PFSK-1 (cell line): ENCODE measurements around the gene QSOX1.

Experiments used
- FOXP2 ChIP-seq: optimal IDR thresholded peaks from 2 replicates; pipeline ENCODE3; 2011; ENCODE audit warnings: borderline replicate concordance, control low read depth, inconsistent platforms; ENCODE audit not compliant: insufficient read depth; ENCODE audit errors: extremely low read length, extremely low read depth
- POLR2AphosphoS5 ChIP-seq: IDR thresholded peaks from 2 replicates; pipeline ENCODE4 v1.6.1; 2012; ENCODE audit warnings: low read depth, mild to moderate bottlenecking, control low read depth, low read length, moderate library complexity
- SIN3A ChIP-seq: IDR thresholded peaks from 2 replicates; pipeline ENCODE4 v1.6.1; 2012; ENCODE audit warnings: mild to moderate bottlenecking, low read length, moderate library complexity, borderline replicate concordance; ENCODE audit not compliant: insufficient read depth
- TAF1 ChIP-seq: IDR thresholded peaks from 2 replicates; pipeline ENCODE4 v1.6.1; 2012; ENCODE audit warnings: low read length, control low read depth, borderline replicate concordance; ENCODE audit not compliant: insufficient read depth
- TF ChIP-seq, protein P1 (sequence below), 2 experiments: IDR thresholded peaks; 2 replicates each; pipeline versions ENCODE4 v1.6.1 to v1.8.0; 2011 to 2012; ENCODE audit warnings: low read depth in 2 of 2, low read length in 2 of 2, control low read depth in 1 of 2, inconsistent platforms in 1 of 2, mild to moderate bottlenecking in 1 of 2, moderate library complexity in 1 of 2; ENCODE audit not compliant: insufficient read depth in 1 of 2

QSOX1 gene

DNA sequence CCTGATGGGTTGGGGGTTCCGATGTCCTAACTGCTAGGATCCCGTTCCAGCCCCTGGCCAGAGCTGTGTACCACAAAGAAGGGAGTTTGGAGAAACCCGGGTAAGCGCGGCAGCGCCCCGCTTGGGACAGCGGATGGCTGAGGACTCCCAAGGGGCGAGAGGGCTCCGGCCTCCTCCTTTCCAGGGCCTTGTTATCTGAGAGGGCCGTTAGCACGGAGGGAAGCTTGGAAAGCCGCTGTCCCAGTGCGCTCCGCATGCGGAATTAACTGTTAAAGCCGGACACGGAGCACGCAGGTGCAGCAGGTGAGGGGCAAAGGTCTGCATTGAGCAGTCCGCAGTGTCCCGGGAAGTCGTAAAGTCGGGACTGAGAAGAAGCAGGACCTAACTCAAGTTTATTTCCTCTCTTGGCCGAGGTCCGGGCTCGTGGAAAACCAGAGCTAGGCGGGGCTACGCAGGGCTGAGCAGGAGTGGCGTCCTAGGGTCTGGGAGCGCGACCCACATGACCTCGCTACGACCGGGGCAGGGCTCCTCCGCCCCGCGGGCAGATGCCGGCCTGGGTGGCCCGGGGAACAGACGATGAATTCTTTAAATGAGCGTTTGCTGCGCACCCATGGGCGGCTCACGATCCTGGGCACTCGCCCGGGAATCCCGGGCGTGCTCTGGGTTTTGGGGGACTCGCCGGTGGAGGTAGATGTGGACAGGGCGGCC lies 79.9 kb downstream of the QSOX1 start:
- TF ChIP-seq FOXP2 (no peak), SIN3A (no peak), TAF1 (no peak), POLR2AphosphoS5 (no peak)
- TF ChIP-seq, protein P1, sequence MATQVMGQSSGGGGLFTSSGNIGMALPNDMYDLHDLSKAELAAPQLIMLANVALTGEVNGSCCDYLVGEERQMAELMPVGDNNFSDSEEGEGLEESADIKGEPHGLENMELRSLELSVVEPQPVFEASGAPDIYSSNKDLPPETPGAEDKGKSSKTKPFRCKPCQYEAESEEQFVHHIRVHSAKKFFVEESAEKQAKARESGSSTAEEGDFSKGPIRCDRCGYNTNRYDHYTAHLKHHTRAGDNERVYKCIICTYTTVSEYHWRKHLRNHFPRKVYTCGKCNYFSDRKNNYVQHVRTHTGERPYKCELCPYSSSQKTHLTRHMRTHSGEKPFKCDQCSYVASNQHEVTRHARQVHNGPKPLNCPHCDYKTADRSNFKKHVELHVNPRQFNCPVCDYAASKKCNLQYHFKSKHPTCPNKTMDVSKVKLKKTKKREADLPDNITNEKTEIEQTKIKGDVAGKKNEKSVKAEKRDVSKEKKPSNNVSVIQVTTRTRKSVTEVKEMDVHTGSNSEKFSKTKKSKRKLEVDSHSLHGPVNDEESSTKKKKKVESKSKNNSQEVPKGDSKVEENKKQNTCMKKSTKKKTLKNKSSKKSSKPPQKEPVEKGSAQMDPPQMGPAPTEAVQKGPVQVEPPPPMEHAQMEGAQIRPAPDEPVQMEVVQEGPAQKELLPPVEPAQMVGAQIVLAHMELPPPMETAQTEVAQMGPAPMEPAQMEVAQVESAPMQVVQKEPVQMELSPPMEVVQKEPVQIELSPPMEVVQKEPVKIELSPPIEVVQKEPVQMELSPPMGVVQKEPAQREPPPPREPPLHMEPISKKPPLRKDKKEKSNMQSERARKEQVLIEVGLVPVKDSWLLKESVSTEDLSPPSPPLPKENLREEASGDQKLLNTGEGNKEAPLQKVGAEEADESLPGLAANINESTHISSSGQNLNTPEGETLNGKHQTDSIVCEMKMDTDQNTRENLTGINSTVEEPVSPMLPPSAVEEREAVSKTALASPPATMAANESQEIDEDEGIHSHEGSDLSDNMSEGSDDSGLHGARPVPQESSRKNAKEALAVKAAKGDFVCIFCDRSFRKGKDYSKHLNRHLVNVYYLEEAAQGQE (IDR thresholded peaks at IDR 0.05; ENCODE audit: insufficient read depth in 1 of 2, low read depth in 2 of 2, low read length in 2 of 2), result no peak

DNA sequence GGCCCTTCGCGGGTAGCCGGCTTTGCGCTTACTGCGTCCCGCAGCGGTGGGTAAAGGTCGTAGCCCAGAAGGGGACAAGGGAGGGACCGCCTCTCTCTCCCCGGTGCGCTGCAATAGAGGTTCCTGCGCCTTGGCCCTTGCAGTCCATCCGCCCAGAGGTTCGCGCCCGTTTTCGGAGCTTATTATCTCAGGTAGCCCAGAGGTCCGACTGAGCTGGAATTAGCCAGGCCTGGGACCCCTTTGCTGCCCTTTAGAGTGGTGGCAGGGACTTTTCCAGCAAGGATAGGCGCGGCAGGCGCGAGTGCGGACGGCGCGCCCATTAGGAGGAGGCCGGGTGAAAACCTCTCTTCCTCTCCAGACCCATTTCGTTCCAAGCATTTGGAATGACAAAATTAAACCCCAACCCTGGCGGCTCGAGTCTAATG lies 80.4 kb downstream of the QSOX1 start:
- TF ChIP-seq POLR2AphosphoS5 (no peak), TAF1 (no peak), SIN3A (no peak), FOXP2 (no peak)
- TF ChIP-seq, protein P1 (IDR thresholded peaks at IDR 0.05; ENCODE audit: insufficient read depth in 1 of 2, low read depth in 2 of 2, low read length in 2 of 2), result no peak

DNA sequence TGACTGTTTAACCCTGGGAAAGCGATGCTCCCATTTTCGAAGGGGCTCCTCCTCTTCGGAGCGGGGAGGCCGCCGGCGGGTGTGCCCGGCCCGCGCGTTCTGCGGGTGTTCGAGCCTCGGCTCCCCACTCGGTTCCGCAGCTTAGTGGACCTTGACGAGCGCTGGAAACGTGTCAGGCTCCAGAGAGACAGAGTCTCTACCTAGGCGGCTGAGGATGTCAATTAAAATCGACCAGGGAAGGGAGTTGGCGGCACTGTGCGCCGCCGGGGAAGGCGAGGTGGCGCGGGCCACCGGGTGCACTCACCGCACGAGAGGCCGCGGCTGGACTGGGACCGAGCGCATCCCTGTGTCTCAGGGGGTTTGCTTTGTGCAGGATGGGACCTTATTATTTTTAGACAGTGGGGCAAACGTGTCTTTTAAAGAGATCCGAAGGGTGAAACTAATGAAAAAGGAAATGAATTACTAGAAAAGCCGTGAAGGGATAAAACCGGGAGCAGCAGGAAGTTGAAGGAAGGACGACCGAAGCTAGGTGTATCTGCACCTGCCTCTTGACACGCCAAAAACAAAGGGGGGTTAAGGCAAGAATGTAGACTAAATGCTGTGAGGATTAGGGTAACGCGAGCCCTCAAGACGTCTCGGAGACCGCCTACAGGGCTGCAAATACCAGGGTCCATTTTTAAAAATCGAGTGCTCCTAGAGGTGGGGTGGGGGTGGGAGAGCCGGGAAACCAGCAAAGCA lies 81.0 kb downstream of the QSOX1 start:
- TF ChIP-seq FOXP2 (no peak), POLR2AphosphoS5 (no peak)

DNA sequence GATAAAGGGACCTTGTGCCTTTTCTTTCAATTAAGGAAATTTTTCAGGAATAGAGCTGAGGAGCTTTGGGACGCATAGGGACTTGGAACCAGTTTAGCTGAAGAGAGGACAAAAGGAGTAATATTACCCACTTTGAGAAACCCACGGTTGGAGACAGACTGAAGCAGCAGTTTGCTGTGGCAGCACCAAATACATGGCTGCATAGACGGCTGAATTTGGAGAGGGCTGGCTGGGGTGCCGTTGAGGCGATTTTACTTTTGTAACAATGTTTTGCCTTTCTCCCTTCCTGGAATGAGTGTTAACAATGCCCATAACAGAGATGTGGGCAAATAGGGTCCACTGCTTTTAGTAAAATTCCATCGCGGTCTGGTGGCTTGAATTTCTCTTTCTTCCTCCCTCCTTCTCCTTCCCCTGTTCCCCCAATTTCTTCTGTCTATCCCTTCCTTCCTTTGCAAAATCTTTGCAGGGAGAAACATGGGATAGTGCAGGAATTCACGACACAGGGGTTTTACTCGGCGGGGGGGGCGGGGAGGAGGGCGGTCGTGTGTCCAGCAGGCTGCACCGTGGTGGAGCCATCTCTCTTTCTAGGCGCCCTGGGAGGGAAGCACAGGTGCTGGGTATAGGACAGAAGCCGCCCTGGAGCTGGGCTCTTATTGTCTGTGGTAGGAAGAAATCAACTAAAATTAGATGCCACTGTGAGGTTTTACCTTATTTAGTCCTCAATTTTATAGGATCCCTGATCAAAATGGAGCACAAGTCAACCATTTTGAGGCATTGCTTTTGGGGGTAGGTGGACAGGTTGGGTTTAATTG lies 82.2 kb downstream of the QSOX1 start:
- TF ChIP-seq TAF1 (no peak), FOXP2 (no peak), POLR2AphosphoS5 (no peak), SIN3A (no peak)
- TF ChIP-seq, protein P1 (IDR thresholded peaks at IDR 0.05; ENCODE audit: insufficient read depth in 1 of 2, low read depth in 2 of 2, low read length in 2 of 2), result no peak

DNA sequence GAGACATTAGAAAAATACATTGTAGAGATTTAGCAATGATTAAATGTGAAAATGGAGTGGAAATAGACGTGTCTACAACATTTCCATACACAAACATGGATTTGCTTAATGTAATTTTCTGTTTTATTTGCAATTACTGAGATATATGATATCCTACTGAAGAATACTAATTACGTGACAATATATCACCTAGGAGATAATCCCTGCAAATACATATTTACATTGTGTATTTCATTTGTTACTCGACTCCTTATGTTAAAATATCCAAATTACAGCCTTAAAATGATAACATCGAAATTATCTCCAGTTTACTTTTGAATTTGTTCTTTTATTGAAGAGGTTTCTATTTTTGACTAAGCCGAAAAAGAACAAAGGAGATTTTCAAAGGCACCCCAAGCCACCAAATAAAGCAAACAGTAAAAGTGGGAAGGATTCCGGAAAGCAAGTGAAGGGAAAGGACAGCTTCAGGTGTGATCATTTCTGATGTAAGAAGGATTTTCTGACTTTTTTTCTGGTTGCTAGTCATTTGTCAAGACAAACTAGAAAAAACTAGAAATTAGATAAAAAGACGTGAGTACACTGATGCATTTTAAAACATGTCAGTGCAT lies 83.3 kb downstream of the QSOX1 start:
- TF ChIP-seq TAF1 (no peak), POLR2AphosphoS5 (no peak), SIN3A (no peak), FOXP2 (no peak)
- TF ChIP-seq, protein P1 (IDR thresholded peaks at IDR 0.05; ENCODE audit: insufficient read depth in 1 of 2, low read depth in 2 of 2, low read length in 2 of 2), result no peak
